ENCODE measurements around the gene LIFR. TPM values are rescaled to one million over a fixed set of nuclear protein-coding genes. Genes with fewer than 3 reads are reported as not detected.

The LIFR gene
- polyA plus RNA-seq, 1 of the 3 experiments (the other 2 are of a cell fraction) = 3.8 TPM

DNA sequence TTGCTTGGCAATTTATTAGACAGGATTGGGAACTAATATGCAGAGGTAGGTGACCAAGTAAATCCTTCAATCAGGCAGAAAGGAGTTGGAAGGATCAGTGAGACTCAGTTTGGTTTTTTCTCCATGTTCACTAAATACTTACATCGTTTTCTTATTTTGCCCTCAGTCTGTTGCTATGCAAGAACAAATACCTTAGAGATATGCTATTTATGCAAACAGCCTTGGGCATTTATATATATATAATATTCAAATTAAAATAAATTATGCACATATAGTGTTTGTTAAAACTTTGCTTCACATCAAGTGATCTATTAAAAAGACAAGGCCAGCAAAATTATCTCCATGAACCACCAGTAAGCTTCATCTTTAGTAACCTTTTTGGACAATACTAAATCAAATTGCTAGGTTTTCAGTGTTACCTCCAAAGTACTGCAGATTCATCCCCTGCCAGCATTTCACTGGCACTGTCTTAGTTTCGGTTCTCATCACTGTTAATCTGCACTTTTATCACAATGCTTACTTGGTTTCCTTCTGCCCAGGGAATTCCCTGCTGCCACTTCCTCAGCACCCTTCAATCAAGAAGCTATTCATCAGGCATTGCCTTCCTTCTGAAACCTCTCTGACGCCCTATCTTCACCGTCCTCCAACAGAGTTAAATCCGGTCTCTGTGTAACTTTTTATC, 26.0 kb upstream of the LIFR start:
- no peak for DNase-seq
- ChIA-PET POLR2A (no interaction called here), CTCF (interaction anchor here (1.2 kb wide), 1 partner anchor 373 kb away, joined by 3 read pairs; no protein-coding TSS in a partner anchor)
- Histone ChIP-seq H3K9ac (no peak overlapping the region), H3K27me3 (ENCODE audit: insufficient read depth) (peaks cover 5% of the 10 kb centered on the region; the same call in 1 of the 2 replicates), H3K79me2 (ENCODE audit: insufficient read depth) (no peaks in the 10 kb centered on the region), H3K36me3 (replicated peaks in 1 of 2; ENCODE audit: control insufficient read depth in 1 of 2, insufficient read depth in 2 of 2, low read length in 1 of 2) (no peaks in the 10 kb centered on the region), H3K4me3 (ENCODE audit: low read depth in 2 of 2, low read length in 1 of 2) (no peak overlapping the region), H3K9me2 (no peaks in the 10 kb centered on the region), H3K4me1 (ENCODE audit: control insufficient read depth in 1 of 2, insufficient read depth in 2 of 2, low read depth in 1 of 2, low read length in 1 of 2) (no peaks in the 10 kb centered on the region), H3K4me2 (no peak overlapping the region), H3K27ac (ENCODE audit: low read depth in 2 of 2, low read length in 1 of 2) (no peak overlapping the region), H3K9me3 (no peaks in the 10 kb centered on the region), H2AFZ (ENCODE audit: low read depth) (no peak overlapping the region), H3F3A (replicated peaks; ENCODE audit: insufficient read depth) (no peaks in the 10 kb centered on the region), H4K20me1 (ENCODE audit: insufficient read depth) (no peaks in the 10 kb centered on the region)
- TF ChIP-seq GABPA (IDR thresholded peaks at IDR 0.05; ENCODE audit: low read depth) (no peak), FOXJ3 (CRISPR knock-in tag; IDR thresholded peaks at IDR 0.05) (no peak), MXI1 (IDR thresholded peaks at IDR 0.05; ENCODE audit: low read depth, low read length) (no peak), ELF1 (IDR thresholded peaks at IDR 0.05) (no peak), GATA2 (CRISPR knock-in tag; IDR thresholded peaks at IDR 0.05) (no peak), NRF1 (IDR thresholded peaks at IDR 0.05; ENCODE audit: low read depth, low read length) (no peak), RCOR1 (IDR thresholded peaks at IDR 0.05; ENCODE audit: low read length) (no peak), MAX (IDR thresholded peaks at IDR 0.05; ENCODE audit: low read depth) (no peak), TCF12 (IDR thresholded peaks at IDR 0.05) (no peak), TAF1 (IDR thresholded peaks at IDR 0.05; ENCODE audit: borderline replicate concordance, low read depth, low read length) (no peak), EP300 (IDR thresholded peaks at IDR 0.05; ENCODE audit: borderline replicate concordance in 1 of 2, low read depth in 1 of 2, low read length in 1 of 2) (no peak), RXRA (IDR thresholded peaks at IDR 0.05; ENCODE audit: borderline replicate concordance, low read depth) (no peak), USF1 (IDR thresholded peaks at IDR 0.05; ENCODE audit: borderline replicate concordance, low read depth) (no peak), EZH2phosphoT487 (IDR thresholded peaks at IDR 0.05; ENCODE audit: borderline replicate concordance, low read depth) (no peak), SMC3 (IDR thresholded peaks at IDR 0.05; ENCODE audit: low read depth, low read length) (no peak)
- TF ChIP-seq, protein P1, sequence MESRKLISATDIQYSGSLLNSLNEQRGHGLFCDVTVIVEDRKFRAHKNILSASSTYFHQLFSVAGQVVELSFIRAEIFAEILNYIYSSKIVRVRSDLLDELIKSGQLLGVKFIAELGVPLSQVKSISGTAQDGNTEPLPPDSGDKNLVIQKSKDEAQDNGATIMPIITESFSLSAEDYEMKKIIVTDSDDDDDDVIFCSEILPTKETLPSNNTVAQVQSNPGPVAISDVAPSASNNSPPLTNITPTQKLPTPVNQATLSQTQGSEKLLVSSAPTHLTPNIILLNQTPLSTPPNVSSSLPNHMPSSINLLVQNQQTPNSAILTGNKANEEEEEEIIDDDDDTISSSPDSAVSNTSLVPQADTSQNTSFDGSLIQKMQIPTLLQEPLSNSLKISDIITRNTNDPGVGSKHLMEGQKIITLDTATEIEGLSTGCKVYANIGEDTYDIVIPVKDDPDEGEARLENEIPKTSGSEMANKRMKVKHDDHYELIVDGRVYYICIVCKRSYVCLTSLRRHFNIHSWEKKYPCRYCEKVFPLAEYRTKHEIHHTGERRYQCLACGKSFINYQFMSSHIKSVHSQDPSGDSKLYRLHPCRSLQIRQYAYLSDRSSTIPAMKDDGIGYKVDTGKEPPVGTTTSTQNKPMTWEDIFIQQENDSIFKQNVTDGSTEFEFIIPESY (IDR thresholded peaks at IDR 0.05; ENCODE audit: borderline replicate concordance, low read depth) = no peak
- TF ChIP-seq, protein P2, sequence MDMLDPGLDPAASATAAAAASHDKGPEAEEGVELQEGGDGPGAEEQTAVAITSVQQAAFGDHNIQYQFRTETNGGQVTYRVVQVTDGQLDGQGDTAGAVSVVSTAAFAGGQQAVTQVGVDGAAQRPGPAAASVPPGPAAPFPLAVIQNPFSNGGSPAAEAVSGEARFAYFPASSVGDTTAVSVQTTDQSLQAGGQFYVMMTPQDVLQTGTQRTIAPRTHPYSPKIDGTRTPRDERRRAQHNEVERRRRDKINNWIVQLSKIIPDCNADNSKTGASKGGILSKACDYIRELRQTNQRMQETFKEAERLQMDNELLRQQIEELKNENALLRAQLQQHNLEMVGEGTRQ (IDR thresholded peaks at IDR 0.05; ENCODE audit: borderline replicate concordance, low read depth, low read length) = no peak
- 80% methylated on average over 5 of the region's 5 CpGs for WGBS (ENCODE audit: low lambda C conversion rate)

Measured in SK-N-SH (cell line).